ENCODE data around the gene CABLES1.

Gene CABLES1

DNA sequence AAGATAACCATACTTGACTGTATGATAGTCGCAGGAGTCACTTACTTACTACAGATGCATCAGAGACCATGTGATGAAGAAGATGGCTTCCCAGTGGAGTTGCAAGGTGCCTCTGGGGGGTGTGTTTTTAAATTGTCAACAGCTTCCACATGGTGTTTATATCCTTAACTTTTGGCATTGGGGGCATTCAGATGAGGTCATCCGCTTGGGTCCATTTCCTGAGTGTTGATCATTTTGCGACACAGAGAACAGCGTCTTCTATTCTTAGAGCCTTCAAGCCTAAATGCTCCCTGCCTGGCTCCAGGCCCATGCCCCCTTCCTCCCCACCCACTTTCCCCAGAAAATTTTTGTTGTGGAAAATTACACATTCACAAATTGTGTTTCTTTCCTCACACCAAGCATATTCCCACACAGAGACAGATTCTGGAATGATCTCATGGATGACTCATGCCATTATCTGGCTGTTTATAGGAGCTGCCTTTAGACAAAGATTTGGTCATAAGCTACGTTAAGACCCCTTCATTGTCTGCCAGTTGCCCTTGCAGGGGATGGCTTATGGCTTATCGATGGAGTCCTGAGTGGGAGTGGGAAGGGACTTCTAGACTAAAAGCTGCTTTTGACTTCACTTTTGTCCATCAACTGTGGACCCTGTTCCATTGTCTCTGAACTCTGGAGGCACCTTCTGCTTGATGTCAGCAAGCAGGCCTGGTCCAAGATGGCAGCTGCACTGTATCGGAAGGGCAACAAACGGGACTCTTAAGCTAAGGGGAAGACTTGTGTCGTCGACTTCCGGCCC is 91.8 kb downstream of the CABLES1 start:
- H3K36me3 ChIP-seq (ENCODE audit: insufficient read depth, low read length): no peaks in the 10 kb centered on the region
- no peak overlapping the region for H3K27ac ChIP-seq
- H3K9me3 ChIP-seq (ENCODE audit: low read depth, low read length): no peaks in the 10 kb centered on the region
- no peak for TF ChIP-seq POLR2AphosphoS5 (IDR thresholded peaks at IDR 0.05; ENCODE audit: borderline replicate concordance, low read depth, low read length)
- TF ChIP-seq EZH2 (IDR thresholded peaks at IDR 0.05): no peak
- no peak for TF ChIP-seq FOXP2 (optimal IDR thresholded peaks at IDR 0.05; ENCODE audit: control extremely low read depth, extremely low read length, insufficient read depth)
- H3K4me3 ChIP-seq: no peak overlapping the region
- no peak overlapping the region for H3K9ac ChIP-seq (ENCODE audit: insufficient read length)
- DNase-seq (ENCODE audit: low read depth, low spot score): no peak

GRCh38 chr18:23227726-23228070 is 92.4 kb downstream of the CABLES1 start:
- Histone ChIP-seq H3K36me3 (ENCODE audit: insufficient read depth, low read length) (no peaks in the 10 kb centered on the region), H3K9ac (ENCODE audit: insufficient read length) (no peak overlapping the region), H3K4me3 (no peak overlapping the region), H3K9me3 (ENCODE audit: low read depth, low read length) (no peaks in the 10 kb centered on the region), H3K27ac (no peak overlapping the region; the same call in 1 of the 2 replicates)
- TF ChIP-seq EZH2 (IDR thresholded peaks at IDR 0.05): no peak
- TF ChIP-seq POLR2AphosphoS5 (IDR thresholded peaks at IDR 0.05; ENCODE audit: borderline replicate concordance, low read depth, low read length): no peak
- TF ChIP-seq FOXP2 (optimal IDR thresholded peaks at IDR 0.05; ENCODE audit: control extremely low read depth, extremely low read length, insufficient read depth): no peak
- DNase-seq (ENCODE audit: low read depth, low spot score): no peak

GRCh38 chr18:23228102-23229061 is 93.1 kb downstream of the CABLES1 start:
- DNase-seq (ENCODE audit: low read depth, low spot score): no peak
- TF ChIP-seq FOXP2 (optimal IDR thresholded peaks at IDR 0.05; ENCODE audit: control extremely low read depth, extremely low read length, insufficient read depth) (no peak), EZH2 (IDR thresholded peaks at IDR 0.05) (no peak), POLR2AphosphoS5 (IDR thresholded peaks at IDR 0.05; ENCODE audit: borderline replicate concordance, low read depth, low read length) (no peak)
- H3K9me3 ChIP-seq (ENCODE audit: low read depth, low read length): no peaks in the 10 kb centered on the region
- H3K36me3 ChIP-seq (ENCODE audit: insufficient read depth, low read length): no peaks in the 10 kb centered on the region
- H3K4me3 ChIP-seq: peak overlapping the region; percentile 11; the same call in 1 of the 2 replicates
- no peak overlapping the region for H3K9ac ChIP-seq (ENCODE audit: insufficient read length)
- peak overlapping the region; percentile 97 for H3K27ac ChIP-seq

DNA sequence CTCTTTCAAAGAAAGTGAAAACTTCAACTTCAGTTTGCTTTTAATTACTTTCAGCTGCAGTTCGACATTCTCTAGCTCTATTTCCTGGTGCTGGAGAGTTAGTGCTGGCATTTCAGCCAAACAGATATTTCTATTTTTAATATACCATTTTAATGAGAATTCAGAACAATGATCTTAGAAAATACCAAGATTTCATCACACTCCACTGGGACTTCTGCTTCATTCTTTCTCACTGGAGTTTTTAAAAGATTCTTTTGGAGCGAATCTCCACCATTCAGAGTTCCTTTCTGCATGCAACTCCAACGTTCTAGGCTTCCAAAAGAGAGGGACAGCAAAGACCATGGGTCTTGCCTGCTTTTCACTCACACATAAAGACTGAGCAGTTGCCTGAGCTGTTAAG is 94.2 kb downstream of the CABLES1 start:
- H3K36me3 ChIP-seq (ENCODE audit: insufficient read depth, low read length): no peaks in the 10 kb centered on the region
- peak overlapping the region; percentile 97 for H3K27ac ChIP-seq
- peak; percentile 22 for DNase-seq (ENCODE audit: low read depth, low spot score)
- H3K9me3 ChIP-seq (ENCODE audit: low read depth, low read length): no peaks in the 10 kb centered on the region
- no peak for TF ChIP-seq POLR2AphosphoS5 (IDR thresholded peaks at IDR 0.05; ENCODE audit: borderline replicate concordance, low read depth, low read length)
- TF ChIP-seq EZH2 (IDR thresholded peaks at IDR 0.05): no peak
- TF ChIP-seq FOXP2 (optimal IDR thresholded peaks at IDR 0.05; ENCODE audit: control extremely low read depth, extremely low read length, insufficient read depth): no peak
- H3K9ac ChIP-seq (ENCODE audit: insufficient read length): peak overlapping the region; percentile 58
- peak overlapping the region; percentile 56 for H3K4me3 ChIP-seq

- no peak for TF ChIP-seq FOXP2 (optimal IDR thresholded peaks at IDR 0.05; ENCODE audit: control extremely low read depth, extremely low read length, insufficient read depth)
- TF ChIP-seq EZH2 (IDR thresholded peaks at IDR 0.05): no peak
- TF ChIP-seq POLR2AphosphoS5 (IDR thresholded peaks at IDR 0.05; ENCODE audit: borderline replicate concordance, low read depth, low read length): no peak
- Histone ChIP-seq H3K9ac (ENCODE audit: insufficient read length) (no peak overlapping the region), H3K36me3 (ENCODE audit: insufficient read depth, low read length) (no peaks in the 10 kb centered on the region), H3K9me3 (ENCODE audit: low read depth, low read length) (no peaks in the 10 kb centered on the region), H3K27ac (no peak overlapping the region), H3K4me3 (no peak overlapping the region)
- no peak for DNase-seq (ENCODE audit: low read depth, low spot score)
Observed at GRCh38 chr18:23230686-23231085, 95.4 kb downstream of the CABLES1 start.

DNA sequence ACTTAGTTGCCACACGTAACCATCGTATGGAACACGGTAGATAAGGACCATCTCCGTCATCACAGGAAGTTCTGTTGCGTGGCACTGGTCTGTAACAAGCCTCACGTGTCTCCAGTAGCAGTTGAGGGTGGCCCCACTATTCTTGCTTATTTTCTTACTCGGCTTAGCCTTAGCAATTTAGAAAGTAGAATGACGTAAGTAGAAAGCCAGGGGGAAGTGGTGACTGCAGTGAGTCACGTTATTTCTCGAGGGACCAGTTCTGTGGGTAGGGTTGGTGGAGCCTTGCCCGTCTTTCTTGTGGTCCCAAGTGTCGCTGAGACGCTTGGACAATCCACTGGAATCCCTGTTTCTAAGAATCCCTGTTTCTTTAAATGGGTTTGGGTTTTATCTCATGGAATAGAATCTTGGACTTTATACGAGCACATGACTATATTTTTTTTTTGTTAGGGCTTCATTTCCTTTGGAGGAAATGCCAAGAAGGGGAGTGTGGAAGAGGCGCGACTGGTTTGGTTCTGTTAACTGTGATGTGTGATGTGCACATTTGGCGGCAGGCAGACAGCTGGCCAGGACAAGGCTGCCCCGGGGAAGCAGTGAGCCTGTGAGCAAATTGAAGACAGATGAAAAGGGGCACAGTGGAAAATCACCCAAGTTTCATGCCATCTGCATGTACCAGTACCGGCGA is 96.2 kb downstream of the CABLES1 start:
- DNase-seq (ENCODE audit: low read depth, low spot score): no peak
- Histone ChIP-seq H3K36me3 (ENCODE audit: insufficient read depth, low read length) (no peaks in the 10 kb centered on the region), H3K9ac (ENCODE audit: insufficient read length) (no peak overlapping the region), H3K4me3 (no peak overlapping the region), H3K9me3 (ENCODE audit: low read depth, low read length) (no peaks in the 10 kb centered on the region), H3K27ac (peak overlapping the region; percentile 64)
- TF ChIP-seq FOXP2 (optimal IDR thresholded peaks at IDR 0.05; ENCODE audit: control extremely low read depth, extremely low read length, insufficient read depth) (peak; percentile 23), EZH2 (IDR thresholded peaks at IDR 0.05) (no peak)

DNA sequence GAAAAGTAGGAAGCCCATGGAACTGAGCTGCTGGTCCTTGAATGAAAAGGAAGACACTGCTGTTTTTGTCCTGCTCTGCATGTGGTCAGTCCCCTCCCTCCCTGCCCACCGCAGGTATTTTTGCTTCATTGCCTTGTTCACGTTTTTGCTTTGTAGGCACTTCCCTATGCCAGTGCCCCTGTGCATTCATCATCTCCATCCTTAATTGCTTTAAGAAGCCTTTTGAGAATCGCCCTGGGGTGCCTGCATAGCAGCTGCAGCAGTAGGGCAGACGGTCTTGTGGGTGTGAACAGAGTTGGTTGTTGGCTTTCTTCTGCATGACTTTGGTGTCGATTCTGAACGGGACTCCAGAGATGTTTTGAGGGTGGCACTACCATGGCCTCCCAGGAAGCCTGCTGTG is 97.0 kb downstream of the CABLES1 start:
- DNase-seq (ENCODE audit: low read depth, low spot score): no peak
- Histone ChIP-seq H3K4me3 (no peak overlapping the region), H3K9me3 (ENCODE audit: low read depth, low read length) (no peaks in the 10 kb centered on the region), H3K36me3 (ENCODE audit: insufficient read depth, low read length) (no peaks in the 10 kb centered on the region), H3K9ac (ENCODE audit: insufficient read length) (no peak overlapping the region), H3K27ac (no peak overlapping the region)
- TF ChIP-seq FOXP2 (optimal IDR thresholded peaks at IDR 0.05; ENCODE audit: control extremely low read depth, extremely low read length, insufficient read depth): no peak
- no peak for TF ChIP-seq POLR2AphosphoS5 (IDR thresholded peaks at IDR 0.05; ENCODE audit: borderline replicate concordance, low read depth, low read length)
- TF ChIP-seq EZH2 (IDR thresholded peaks at IDR 0.05): no peak

- H3K27ac ChIP-seq: no peak overlapping the region
- H3K4me3 ChIP-seq: no peak overlapping the region
- H3K9ac ChIP-seq (ENCODE audit: insufficient read length): no peak overlapping the region
- no peak for DNase-seq (ENCODE audit: low read depth, low spot score)
- H3K36me3 ChIP-seq (ENCODE audit: insufficient read depth, low read length): no peaks in the 10 kb centered on the region
- TF ChIP-seq POLR2AphosphoS5 (IDR thresholded peaks at IDR 0.05; ENCODE audit: borderline replicate concordance, low read depth, low read length) (no peak), EZH2 (IDR thresholded peaks at IDR 0.05) (no peak), FOXP2 (optimal IDR thresholded peaks at IDR 0.05; ENCODE audit: control extremely low read depth, extremely low read length, insufficient read depth) (no peak)
- H3K9me3 ChIP-seq (ENCODE audit: low read depth, low read length): no peaks in the 10 kb centered on the region
Observed at GRCh38 chr18:23234619-23235018, 99.3 kb downstream of the CABLES1 start.

Data from SK-N-MC (cell line).